Measurements from ENCODE around the gene XYLT2. TPM values are rescaled to one million over a fixed set of nuclear protein-coding genes. Genes with fewer than 3 reads are reported as not detected.

Gene XYLT2
- total and polyA plus RNA-seq, 2 experiments from 2014 or later, result 14.2 to 44.9 TPM

DNA sequence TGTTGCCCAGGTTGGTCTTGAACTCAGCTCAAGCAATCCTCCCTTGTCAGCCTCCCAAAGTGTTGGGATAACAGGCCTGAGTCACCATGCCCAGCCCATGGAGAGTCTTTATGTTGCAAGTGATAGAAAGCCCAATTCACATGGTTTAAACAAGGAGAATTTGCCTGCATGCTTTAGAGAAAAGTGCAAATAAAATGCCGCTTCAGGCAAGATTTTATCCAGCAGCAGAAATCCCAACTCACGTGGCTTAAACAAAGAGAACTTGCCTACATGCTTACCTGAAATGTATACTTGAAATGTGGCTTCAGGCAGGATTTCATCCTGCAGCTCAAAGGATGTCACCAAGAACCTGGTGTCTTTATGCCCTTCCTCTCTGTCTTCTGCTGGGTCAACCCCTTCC is 28.8 kb upstream of the XYLT2 start:
- ATAC-seq (no peak), DNase-seq (ENCODE audit: low spot score) (no peak)
- Mint-ChIP-seq H3K27me3 (ENCODE audit: insufficient read depth, low read depth, poor library complexity) (peaks cover 8% of the 10 kb centered on the region), H3K4me1 (no peaks in the 10 kb centered on the region), H3K9me3 (peaks cover 3% of the 10 kb centered on the region; the same call in 1 of the 3 replicates), H3K36me3 (ENCODE audit: low read depth) (0 out of 3 replicates have a peak, but pooled peaks cover 3% of the 10 kb centered on the region), H3K4me3 (no peak overlapping the region), H3K27ac (no peak overlapping the region)
- H3K36me3 ChIP-seq (ENCODE audit: insufficient read depth), result no peaks in the 10 kb centered on the region
- H3K27ac ChIP-seq (ENCODE audit: low read depth), result no peak overlapping the region
- no peak for TF ChIP-seq CREB1 (CRISPR knock-in tag; IDR thresholded peaks at IDR 0.05; ENCODE audit: low read depth)
- no peak for TF ChIP-seq EZH2phosphoT487 (IDR thresholded peaks at IDR 0.05; ENCODE audit: unreplicated experiment)
- no peak for TF ChIP-seq STAT1 (IDR thresholded peaks at IDR 0.05; ENCODE audit: unreplicated experiment)
- TF ChIP-seq ZNF114 (CRISPR knock-in tag; IDR thresholded peaks at IDR 0.05), result no peak
- TF ChIP-seq, protein P1, sequence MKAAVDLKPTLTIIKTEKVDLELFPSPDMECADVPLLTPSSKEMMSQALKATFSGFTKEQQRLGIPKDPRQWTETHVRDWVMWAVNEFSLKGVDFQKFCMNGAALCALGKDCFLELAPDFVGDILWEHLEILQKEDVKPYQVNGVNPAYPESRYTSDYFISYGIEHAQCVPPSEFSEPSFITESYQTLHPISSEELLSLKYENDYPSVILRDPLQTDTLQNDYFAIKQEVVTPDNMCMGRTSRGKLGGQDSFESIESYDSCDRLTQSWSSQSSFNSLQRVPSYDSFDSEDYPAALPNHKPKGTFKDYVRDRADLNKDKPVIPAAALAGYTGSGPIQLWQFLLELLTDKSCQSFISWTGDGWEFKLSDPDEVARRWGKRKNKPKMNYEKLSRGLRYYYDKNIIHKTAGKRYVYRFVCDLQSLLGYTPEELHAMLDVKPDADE (IDR thresholded peaks at IDR 0.05), result no peak
- TF ChIP-seq, protein P2, sequence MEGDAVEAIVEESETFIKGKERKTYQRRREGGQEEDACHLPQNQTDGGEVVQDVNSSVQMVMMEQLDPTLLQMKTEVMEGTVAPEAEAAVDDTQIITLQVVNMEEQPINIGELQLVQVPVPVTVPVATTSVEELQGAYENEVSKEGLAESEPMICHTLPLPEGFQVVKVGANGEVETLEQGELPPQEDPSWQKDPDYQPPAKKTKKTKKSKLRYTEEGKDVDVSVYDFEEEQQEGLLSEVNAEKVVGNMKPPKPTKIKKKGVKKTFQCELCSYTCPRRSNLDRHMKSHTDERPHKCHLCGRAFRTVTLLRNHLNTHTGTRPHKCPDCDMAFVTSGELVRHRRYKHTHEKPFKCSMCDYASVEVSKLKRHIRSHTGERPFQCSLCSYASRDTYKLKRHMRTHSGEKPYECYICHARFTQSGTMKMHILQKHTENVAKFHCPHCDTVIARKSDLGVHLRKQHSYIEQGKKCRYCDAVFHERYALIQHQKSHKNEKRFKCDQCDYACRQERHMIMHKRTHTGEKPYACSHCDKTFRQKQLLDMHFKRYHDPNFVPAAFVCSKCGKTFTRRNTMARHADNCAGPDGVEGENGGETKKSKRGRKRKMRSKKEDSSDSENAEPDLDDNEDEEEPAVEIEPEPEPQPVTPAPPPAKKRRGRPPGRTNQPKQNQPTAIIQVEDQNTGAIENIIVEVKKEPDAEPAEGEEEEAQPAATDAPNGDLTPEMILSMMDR (conservative IDR thresholded peaks at IDR 0.05; ENCODE audit: low read depth in 2 of 2), result no peak
- no peak for TF ChIP-seq NANOG (IDR thresholded peaks at IDR 0.05; ENCODE audit: borderline replicate concordance)
- TF ChIP-seq, protein P3, sequence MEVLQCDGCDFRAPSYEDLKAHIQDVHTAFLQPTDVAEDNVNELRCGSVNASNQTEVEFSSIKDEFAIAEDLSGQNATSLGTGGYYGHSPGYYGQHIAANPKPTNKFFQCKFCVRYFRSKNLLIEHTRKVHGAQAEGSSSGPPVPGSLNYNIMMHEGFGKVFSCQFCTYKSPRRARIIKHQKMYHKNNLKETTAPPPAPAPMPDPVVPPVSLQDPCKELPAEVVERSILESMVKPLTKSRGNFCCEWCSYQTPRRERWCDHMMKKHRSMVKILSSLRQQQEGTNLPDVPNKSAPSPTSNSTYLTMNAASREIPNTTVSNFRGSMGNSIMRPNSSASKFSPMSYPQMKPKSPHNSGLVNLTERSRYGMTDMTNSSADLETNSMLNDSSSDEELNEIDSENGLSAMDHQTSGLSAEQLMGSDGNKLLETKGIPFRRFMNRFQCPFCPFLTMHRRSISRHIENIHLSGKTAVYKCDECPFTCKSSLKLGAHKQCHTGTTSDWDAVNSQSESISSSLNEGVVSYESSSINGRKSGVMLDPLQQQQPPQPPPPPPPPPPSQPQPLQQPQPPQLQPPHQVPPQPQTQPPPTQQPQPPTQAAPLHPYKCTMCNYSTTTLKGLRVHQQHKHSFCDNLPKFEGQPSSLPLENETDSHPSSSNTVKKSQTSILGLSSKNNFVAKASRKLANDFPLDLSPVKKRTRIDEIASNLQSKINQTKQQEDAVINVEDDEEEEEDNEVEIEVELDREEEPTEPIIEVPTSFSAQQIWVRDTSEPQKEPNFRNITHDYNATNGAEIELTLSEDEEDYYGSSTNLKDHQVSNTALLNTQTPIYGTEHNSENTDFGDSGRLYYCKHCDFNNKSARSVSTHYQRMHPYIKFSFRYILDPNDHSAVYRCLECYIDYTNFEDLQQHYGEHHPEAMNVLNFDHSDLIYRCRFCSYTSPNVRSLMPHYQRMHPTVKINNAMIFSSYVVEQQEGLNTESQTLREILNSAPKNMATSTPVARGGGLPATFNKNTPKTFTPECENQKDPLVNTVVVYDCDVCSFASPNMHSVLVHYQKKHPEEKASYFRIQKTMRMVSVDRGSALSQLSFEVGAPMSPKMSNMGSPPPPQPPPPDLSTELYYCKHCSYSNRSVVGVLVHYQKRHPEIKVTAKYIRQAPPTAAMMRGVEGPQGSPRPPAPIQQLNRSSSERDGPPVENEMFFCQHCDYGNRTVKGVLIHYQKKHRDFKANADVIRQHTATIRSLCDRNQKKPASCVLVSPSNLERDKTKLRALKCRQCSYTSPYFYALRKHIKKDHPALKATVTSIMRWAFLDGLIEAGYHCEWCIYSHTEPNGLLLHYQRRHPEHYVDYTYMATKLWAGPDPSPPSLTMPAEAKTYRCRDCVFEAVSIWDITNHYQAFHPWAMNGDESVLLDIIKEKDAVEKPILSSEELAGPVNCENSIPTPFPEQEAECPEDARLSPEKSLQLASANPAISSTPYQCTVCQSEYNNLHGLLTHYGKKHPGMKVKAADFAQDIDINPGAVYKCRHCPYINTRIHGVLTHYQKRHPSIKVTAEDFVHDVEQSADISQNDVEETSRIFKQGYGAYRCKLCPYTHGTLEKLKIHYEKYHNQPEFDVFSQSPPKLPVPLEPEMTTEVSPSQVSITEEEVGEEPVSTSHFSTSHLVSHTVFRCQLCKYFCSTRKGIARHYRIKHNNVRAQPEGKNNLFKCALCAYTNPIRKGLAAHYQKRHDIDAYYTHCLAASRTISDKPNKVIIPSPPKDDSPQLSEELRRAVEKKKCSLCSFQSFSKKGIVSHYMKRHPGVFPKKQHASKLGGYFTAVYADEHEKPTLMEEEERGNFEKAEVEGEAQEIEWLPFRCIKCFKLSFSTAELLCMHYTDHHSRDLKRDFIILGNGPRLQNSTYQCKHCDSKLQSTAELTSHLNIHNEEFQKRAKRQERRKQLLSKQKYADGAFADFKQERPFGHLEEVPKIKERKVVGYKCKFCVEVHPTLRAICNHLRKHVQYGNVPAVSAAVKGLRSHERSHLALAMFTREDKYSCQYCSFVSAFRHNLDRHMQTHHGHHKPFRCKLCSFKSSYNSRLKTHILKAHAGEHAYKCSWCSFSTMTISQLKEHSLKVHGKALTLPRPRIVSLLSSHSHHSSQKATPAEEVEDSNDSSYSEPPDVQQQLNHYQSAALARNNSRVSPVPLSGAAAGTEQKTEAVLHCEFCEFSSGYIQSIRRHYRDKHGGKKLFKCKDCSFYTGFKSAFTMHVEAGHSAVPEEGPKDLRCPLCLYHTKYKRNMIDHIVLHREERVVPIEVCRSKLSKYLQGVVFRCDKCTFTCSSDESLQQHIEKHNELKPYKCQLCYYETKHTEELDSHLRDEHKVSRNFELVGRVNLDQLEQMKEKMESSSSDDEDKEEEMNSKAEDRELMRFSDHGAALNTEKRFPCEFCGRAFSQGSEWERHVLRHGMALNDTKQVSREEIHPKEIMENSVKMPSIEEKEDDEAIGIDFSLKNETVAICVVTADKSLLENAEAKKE (CRISPR knock-in tag; IDR thresholded peaks at IDR 0.05), result no peak
- no peak for TF ChIP-seq ZNF331 (CRISPR knock-in tag; IDR thresholded peaks at IDR 0.05; ENCODE audit: low read depth)
- TF ChIP-seq, protein P4, sequence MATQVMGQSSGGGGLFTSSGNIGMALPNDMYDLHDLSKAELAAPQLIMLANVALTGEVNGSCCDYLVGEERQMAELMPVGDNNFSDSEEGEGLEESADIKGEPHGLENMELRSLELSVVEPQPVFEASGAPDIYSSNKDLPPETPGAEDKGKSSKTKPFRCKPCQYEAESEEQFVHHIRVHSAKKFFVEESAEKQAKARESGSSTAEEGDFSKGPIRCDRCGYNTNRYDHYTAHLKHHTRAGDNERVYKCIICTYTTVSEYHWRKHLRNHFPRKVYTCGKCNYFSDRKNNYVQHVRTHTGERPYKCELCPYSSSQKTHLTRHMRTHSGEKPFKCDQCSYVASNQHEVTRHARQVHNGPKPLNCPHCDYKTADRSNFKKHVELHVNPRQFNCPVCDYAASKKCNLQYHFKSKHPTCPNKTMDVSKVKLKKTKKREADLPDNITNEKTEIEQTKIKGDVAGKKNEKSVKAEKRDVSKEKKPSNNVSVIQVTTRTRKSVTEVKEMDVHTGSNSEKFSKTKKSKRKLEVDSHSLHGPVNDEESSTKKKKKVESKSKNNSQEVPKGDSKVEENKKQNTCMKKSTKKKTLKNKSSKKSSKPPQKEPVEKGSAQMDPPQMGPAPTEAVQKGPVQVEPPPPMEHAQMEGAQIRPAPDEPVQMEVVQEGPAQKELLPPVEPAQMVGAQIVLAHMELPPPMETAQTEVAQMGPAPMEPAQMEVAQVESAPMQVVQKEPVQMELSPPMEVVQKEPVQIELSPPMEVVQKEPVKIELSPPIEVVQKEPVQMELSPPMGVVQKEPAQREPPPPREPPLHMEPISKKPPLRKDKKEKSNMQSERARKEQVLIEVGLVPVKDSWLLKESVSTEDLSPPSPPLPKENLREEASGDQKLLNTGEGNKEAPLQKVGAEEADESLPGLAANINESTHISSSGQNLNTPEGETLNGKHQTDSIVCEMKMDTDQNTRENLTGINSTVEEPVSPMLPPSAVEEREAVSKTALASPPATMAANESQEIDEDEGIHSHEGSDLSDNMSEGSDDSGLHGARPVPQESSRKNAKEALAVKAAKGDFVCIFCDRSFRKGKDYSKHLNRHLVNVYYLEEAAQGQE (IDR thresholded peaks at IDR 0.05; ENCODE audit: unreplicated experiment), result no peak
- no peak for TF ChIP-seq JUNB (IDR thresholded peaks at IDR 0.05; ENCODE audit: unreplicated experiment)
- TF ChIP-seq EZH2 (IDR thresholded peaks at IDR 0.05; ENCODE audit: low read depth, unreplicated experiment), result no peak
- no peak for TF ChIP-seq POLR2AphosphoS5 (IDR thresholded peaks at IDR 0.05; ENCODE audit: low read depth)
- peaks cover 7% of the 10 kb centered on the region; the same call in 1 of the 2 replicates for H3K9me2 ChIP-seq (ENCODE audit: insufficient read depth)
- no peak overlapping the region for H3K4me3 ChIP-seq
- H3K79me2 ChIP-seq (replicated peaks; ENCODE audit: insufficient read depth), result no peaks in the 10 kb centered on the region
- H3F3A ChIP-seq (replicated peaks; ENCODE audit: low read depth), result no peaks in the 10 kb centered on the region; the same call in 1 of the 2 replicates
- no peaks in the 10 kb centered on the region for H3K27me3 ChIP-seq (ENCODE audit: insufficient read depth)
- H2AFZ ChIP-seq, result no peak overlapping the region
- H3K4me1 ChIP-seq (ENCODE audit: insufficient read depth), result peaks cover 15% of the 10 kb centered on the region
- H4K20me1 ChIP-seq (replicated peaks; ENCODE audit: insufficient read depth), result no peaks in the 10 kb centered on the region
- no peak overlapping the region for H3K4me2 ChIP-seq
